Brain microvascular endothelial cell (primary cell): ENCODE measurements around the gene ARPC5.
"Not testable (repeated sequence)": the region's sequence is repeated elsewhere in the genome, so short reads cannot be mapped to it uniquely, and the experiment has no call there.

Source experiments
- DNase-seq: peaks from one replicate; pipeline ENCODE4 v3.0.0-alpha.2; 2020
- H3K27ac ChIP-seq: fragments of 250-450 bp; sonication (Bioruptor Pico); 2 replicates; pipeline ENCODE4 v1.5.1; 2020; ENCODE audit warnings: mild to moderate bottlenecking, moderate library complexity
- H3K27me3 ChIP-seq: fragments of 250-450 bp; sonication (Bioruptor Pico); replicated peaks from 2 replicates; pipeline ENCODE4 v1.5.1; 2020; ENCODE audit warnings: mild to moderate bottlenecking
- H3K36me3 ChIP-seq: fragments of 250-450 bp; sonication (Bioruptor Pico); replicated peaks from 2 replicates; pipeline ENCODE4 v1.5.1; 2020; ENCODE audit warnings: mild to moderate bottlenecking
- H3K4me3 ChIP-seq: 2 replicates; pipeline ENCODE4 v1.5.1; 2011; ENCODE audit warnings: low read depth, mild to moderate bottlenecking, control low read depth, low read length, moderate library complexity
- in situ Hi-C: cut with HindIII; loops from 2 replicates; pipeline ENCODE4 v1.10.0; 2017; ENCODE audit warnings: low sequenced_read_pairs, low pct_ligation_motif_present
- TF ChIP-seq, protein P1 (sequence below): IDR thresholded peaks from 2 replicates; pipeline ENCODE4 v1.5.1; 2011; ENCODE audit warnings: low read depth, mild to moderate bottlenecking, moderate library complexity, low read length, control low read depth, inconsistent platforms; ENCODE audit errors: missing control alignments

Gene ARPC5

DNA sequence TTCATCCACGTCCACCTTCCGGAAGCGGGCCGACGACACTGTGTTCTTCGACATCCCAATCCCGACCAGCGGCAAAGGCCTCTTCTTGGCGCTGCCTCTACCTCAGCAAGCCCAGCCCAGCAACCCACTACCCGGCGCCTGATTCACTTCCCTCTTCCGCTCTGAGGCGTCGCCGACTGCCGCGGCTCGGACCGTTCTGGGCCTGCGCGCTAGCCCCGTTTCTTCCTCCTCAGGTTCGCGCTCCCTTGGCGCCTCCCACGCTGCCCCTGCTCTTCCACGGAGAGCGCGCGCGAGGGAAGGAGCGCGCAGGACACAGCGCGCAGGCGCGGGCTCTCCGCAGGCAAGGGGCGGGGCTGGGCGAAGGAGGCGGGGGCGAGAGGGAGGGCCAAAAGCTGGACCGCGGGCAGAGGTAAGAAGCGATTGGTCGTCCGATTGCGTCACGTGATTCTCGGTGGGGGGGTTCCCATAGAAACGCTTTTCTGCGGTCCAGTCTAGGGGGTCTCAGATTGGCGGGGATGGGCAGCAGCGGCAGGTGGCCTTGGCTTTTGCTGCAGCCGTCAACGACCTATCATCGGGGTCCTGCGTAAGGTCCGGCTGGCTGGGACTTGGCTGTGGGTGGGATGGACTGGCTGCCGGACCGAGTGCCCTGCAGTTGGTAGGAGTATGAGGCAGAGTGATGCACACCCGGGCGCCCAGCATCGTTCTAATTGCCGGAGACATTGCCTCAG lies at the start of gene ARPC5:
Gene ARPC5 (minus strand): TSS at position 178 of the 728 bp plus-strand sequence. CDS start 124 bp downstream, at position 54.
- H3K36me3 ChIP-seq, result peaks cover 5% of the 10 kb centered on the region
- peak within 1 kb of the TSS; percentile 97 for H3K4me3 ChIP-seq
- no peaks in the 10 kb centered on the region for H3K27me3 ChIP-seq
- in situ Hi-C loops, result no loop called here
- TF ChIP-seq, protein P1, sequence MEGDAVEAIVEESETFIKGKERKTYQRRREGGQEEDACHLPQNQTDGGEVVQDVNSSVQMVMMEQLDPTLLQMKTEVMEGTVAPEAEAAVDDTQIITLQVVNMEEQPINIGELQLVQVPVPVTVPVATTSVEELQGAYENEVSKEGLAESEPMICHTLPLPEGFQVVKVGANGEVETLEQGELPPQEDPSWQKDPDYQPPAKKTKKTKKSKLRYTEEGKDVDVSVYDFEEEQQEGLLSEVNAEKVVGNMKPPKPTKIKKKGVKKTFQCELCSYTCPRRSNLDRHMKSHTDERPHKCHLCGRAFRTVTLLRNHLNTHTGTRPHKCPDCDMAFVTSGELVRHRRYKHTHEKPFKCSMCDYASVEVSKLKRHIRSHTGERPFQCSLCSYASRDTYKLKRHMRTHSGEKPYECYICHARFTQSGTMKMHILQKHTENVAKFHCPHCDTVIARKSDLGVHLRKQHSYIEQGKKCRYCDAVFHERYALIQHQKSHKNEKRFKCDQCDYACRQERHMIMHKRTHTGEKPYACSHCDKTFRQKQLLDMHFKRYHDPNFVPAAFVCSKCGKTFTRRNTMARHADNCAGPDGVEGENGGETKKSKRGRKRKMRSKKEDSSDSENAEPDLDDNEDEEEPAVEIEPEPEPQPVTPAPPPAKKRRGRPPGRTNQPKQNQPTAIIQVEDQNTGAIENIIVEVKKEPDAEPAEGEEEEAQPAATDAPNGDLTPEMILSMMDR, result no peak
- peak within 1 kb of the TSS; percentile 92 for H3K27ac ChIP-seq
- DNase-seq, result peak; percentile 93

DNA sequence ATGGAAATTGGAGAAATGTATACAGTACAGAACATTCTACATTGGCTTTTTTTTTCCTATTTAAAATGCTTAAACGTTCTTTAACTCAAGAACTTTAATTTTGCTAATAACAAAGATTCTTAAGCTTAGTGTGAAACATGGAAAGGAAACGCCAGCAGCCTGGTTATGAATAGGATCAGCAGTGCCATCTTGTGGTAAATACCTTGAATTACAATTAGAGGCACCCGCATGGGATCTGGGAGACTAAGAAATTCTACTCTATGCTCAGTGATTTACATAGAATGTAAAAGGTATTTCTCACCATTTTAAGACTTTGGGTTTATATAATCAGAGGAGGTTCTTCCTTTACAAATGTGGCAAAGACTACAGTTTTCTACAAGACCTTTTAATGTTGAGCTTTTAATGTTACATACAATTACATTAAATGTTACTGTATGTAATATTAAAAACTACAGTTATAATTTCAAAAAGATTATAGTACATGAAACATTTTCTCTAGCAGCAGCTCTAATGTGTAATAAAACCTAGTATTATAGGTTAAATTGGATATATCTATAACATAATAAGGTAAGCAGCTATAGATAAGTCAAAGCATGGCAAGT lies 49.6 kb upstream of the ARPC5 start:
- Histone ChIP-seq H3K27ac (no peak overlapping the region), H3K27me3 (no peaks in the 10 kb centered on the region), H3K4me3 (no peak overlapping the region), H3K36me3 (no peaks in the 10 kb centered on the region)
- peak; percentile 56 for DNase-seq
- TF ChIP-seq, protein P1, result peak; percentile 69
- in situ Hi-C loops, result no loop called here

DNA sequence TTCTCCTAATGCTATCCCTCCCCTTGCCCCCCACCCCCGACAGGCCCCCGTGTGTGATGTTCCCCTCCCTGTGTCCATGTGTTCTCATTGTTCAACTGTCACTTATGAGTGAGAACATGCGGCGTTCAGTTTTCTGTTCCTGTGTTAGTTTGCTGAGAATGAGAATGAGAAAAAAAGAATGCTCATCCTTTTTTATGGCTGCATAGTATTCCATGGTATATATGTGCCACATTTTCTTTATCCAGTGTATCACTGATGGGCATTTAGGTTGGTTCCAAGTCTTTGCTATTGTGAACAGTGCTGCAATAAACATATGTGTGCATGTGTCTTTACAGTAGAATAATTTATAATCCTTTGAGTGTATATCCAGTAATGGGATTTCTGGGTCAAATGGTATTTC lies 43.8 kb upstream of the ARPC5 start:
- DNase-seq, H3K4me3 ChIP-seq, H3K36me3 ChIP-seq, H3K27me3 ChIP-seq, in situ Hi-C loops, H3K27ac ChIP-seq: not testable (repeated sequence)

DNA sequence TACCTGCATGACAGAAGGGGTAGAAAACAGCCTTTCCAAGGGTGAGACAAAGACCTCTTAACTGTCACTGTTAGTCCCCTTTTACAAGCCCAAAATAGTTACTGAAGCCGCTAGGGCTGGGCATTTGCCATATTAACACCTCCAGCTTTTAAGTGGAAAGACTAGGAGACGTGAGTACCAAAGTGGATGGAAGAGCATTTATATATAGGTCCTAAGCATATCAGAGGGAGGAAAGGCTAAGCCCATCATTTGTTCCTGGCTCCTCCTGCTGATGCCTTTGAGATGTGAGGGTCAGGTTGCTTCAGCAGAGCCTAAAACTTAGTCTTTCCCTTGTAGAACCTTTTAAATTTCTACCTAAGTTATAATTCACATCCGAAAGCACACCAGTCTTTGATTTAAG lies 43.2 kb upstream of the ARPC5 start:
- Histone ChIP-seq H3K27me3 (no peaks in the 10 kb centered on the region), H3K27ac (no peak overlapping the region)
- in situ Hi-C loops, result no loop called here

DNA sequence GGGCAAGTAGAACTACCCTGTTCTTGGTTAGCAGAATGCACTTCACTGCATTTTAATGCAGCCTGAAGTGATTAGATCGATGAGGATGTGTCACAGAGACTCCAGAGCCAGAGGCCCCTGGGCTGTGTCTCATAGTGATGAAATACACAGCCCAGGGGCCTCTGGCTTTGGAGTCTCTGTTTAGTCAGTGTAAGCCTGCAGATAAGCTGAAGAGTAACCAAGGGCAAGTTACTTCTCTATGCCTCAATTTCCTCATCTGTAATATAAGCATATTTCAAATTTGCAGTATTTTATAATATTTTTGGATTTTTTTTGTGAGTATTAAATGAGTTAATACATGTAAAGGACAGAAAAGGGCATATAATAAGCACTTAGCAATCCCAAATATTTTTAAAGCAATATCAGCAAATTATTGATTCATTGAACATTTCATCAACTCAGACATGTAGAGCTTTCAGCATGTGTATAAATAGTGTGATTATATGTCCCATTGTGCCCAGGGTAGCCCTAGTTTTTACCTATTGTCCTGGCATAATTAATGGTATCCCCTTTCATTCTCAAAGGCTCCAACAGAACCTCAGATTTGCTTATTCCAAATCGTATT lies 41.1 kb upstream of the ARPC5 start:
- Histone ChIP-seq H3K4me3 (no peak overlapping the region), H3K27ac (no peak overlapping the region), H3K36me3 (no peaks in the 10 kb centered on the region), H3K27me3 (no peaks in the 10 kb centered on the region)
- TF ChIP-seq, protein P1, result no peak
- peak; percentile 8 for DNase-seq
- in situ Hi-C loops, result no loop called here

More for the DNA sequence above, 43.2 kb upstream of the ARPC5 start:
- DNase-seq, result no peak
- no peaks in the 10 kb centered on the region for H3K36me3 ChIP-seq
- TF ChIP-seq, protein P1, result no peak
- H3K4me3 ChIP-seq, result no peak overlapping the region

DNA sequence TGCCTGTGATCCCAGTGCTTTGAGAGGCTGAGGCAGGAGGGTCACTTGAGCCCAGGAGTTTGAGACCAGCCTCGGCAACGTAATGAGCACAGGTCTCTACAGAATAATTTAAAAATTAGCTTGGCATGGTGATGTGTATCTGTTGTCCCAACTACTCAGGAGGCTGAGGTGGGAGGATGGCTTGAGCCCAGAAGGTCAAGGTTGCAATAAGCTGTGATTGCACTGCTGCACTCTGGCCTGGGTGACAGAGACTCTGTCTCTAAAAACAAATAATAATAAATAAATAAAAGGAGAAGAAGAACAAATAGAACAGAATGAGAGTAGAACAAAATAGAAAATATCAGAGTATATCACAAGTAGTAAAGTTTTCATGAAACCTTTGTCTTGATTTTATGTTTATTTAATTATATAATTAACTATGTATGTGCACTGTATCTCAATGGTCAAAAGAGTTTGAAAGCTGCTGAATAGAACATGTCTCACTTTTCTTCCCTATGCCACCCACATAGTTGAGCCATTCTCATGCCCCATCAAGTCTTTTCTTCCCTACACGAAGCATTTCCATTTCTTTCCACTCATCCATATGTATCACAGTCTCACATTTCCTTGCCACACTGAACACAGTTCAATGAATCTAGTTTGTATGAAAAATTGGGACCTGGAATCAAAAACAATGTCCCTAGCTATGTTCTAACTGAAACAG lies 40.5 kb upstream of the ARPC5 start:
- Histone ChIP-seq H3K36me3 (no peaks in the 10 kb centered on the region), H3K27ac (no peak overlapping the region), H3K27me3 (no peaks in the 10 kb centered on the region), H3K4me3 (no peak overlapping the region)
- TF ChIP-seq, protein P1, result no peak
- DNase-seq, result no peak
- in situ Hi-C loops, result no loop called here
